ENCODE data around the gene AMFR. TPM values are rescaled to one million over a fixed set of nuclear protein-coding genes. Genes with fewer than 3 reads are reported as not detected.

Gene AMFR
- total and polyA plus RNA-seq, 2 of the 8 experiments (the other 6 are each of a cell fraction or from before 2014, with no cell fraction given): 18.6 to 21.7 TPM

DNA sequence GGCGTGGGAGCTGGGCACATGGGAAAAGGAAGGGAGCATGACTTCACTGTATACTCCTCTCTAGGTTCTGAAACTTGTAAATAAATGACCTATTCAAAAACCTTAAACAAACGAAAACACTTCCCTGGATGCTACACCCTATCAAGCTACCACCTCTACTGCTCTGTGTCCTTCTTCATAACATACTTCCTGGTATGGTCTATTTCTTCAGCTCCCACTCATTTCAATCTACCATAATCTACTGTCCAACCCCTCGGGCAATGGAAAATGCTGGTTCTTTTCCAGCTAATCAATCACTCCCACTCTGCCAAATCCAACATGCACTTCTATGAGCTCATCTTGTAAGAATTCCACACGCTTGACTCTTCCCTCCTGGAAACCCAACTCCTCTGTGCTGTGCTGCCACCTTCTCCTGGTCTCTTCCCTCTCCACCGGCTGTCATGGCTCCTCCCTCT lies 42.4 kb downstream of the AMFR start:
- Histone ChIP-seq H2AK5ac (ENCODE audit: low read depth, low read length) (no peak overlapping the region), H3K4me2 (ENCODE audit: insufficient read depth in 1 of 2, low read depth in 2 of 2, low read length in 2 of 2) (no peak overlapping the region), H3K27ac (ENCODE audit: low read depth, low read length) (no peak overlapping the region), H3K18ac (ENCODE audit: extremely low read depth, low read length) (no peak overlapping the region), H4K8ac (ENCODE audit: extremely low read depth, insufficient read depth, low read length) (no peak overlapping the region), H3K9ac (replicated peaks in 1 of 4; ENCODE audit: extremely low read depth in 1 of 4, low read depth in 3 of 4, low read length in 3 of 4) (no peak overlapping the region), H2BK20ac (ENCODE audit: low read length) (no peak overlapping the region), H3K79me2 (ENCODE audit: control insufficient read depth in 1 of 2, insufficient read depth in 2 of 2, low read length in 2 of 2) (no peaks in the 10 kb centered on the region), H3K27me3 (replicated peaks in 1 of 4; ENCODE audit: control insufficient read depth in 3 of 4, extremely low read depth in 1 of 4, insufficient read depth in 3 of 4, low read length in 3 of 4) (no peaks in the 10 kb centered on the region), H3K4me3 (ENCODE audit: extremely low read depth in 1 of 4, insufficient read depth in 2 of 4, low read depth in 3 of 4, low read length in 4 of 4) (no peak overlapping the region), H3K23me2 (ENCODE audit: low read depth, low read length) (no peaks in the 10 kb centered on the region), H3K4ac (replicated peaks; ENCODE audit: insufficient read length, low read depth, low read length) (no peak overlapping the region), H3K4me1 (replicated peaks in 1 of 4; ENCODE audit: control insufficient read depth in 3 of 4, insufficient read depth in 4 of 4, low read length in 3 of 4) (no peaks in the 10 kb centered on the region), H2BK5ac (ENCODE audit: low read depth, low read length) (no peak overlapping the region), H3K56ac (replicated peaks; ENCODE audit: insufficient read length, low read depth, low read length) (no peak overlapping the region), H3K14ac (ENCODE audit: insufficient read length) (no peak overlapping the region), H3K23ac (ENCODE audit: insufficient read length) (no peak overlapping the region), H4K5ac (ENCODE audit: insufficient read length, low read depth, low read length) (no peak overlapping the region), H2BK12ac (ENCODE audit: low read depth, low read length) (no peak overlapping the region), H3K36me3 (ENCODE audit: control insufficient read depth in 2 of 4, insufficient read depth in 4 of 4, low read length in 3 of 4) (peaks cover 0 to 24% (median 6%) of the 10 kb centered on the region in 4 experiments; a peak in 4 of 8 replicates), H4K20me1 (replicated peaks in 1 of 2; ENCODE audit: control insufficient read depth in 1 of 2, insufficient read depth in 2 of 2, low read length in 2 of 2) (no peaks in the 10 kb centered on the region), H3K9me3 (ENCODE audit: insufficient read depth in 2 of 2, low read depth in 1 of 2, low read length in 1 of 2) (peaks cover 9 to 20% of the 10 kb centered on the region in 2 experiments), H2BK15ac (ENCODE audit: low read length) (no peak overlapping the region), H2BK120ac (replicated peaks; ENCODE audit: low read depth, low read length) (no peak overlapping the region), H3K79me1 (ENCODE audit: low read depth, low read length) (no peaks in the 10 kb centered on the region), H4K91ac (replicated peaks; ENCODE audit: insufficient read length, low read length) (no peak overlapping the region), H2AFZ (ENCODE audit: low read length) (no peak overlapping the region)
- ChIA-PET POLR2A (ENCODE audit: partially characterized antibody) (interaction anchor here (0.6 to 1.4 kb wide), 2 partner anchors 8 to 23 kb away, joined by 4 read pairs; no protein-coding TSS in a partner anchor), CTCF (ENCODE audit: partially characterized antibody) (interaction anchor here (1.8 kb wide), 1 partner anchor 19 kb away, joined by 8 read pairs; no protein-coding TSS in a partner anchor)
- TF ChIP-seq ATF3 (IDR thresholded peaks at IDR 0.05; ENCODE audit: insufficient read depth, low read depth, low read length): no peak
- TF ChIP-seq NANOG (IDR thresholded peaks at IDR 0.05; ENCODE audit: insufficient read depth, low read depth, low read length, poor library complexity, severe bottlenecking): no peak
- TF ChIP-seq SP1 (IDR thresholded peaks at IDR 0.05; ENCODE audit: low read depth, low read length): no peak
- TF ChIP-seq SIN3A (conservative IDR thresholded peaks at IDR 0.05 in 1 of 2, IDR thresholded peaks at IDR 0.05 in 1 of 2; ENCODE audit: low read depth in 1 of 2, low read length in 2 of 2): no peak
- WGBS, 2 experiments (ENCODE audit: extremely low coverage in 1 of 2, insufficient coverage in 1 of 2, insufficient read length in 1 of 2, insufficient replicate concordance in 2 of 2, low coverage in 1 of 2, low lambda C conversion rate in 2 of 2, missing lambda C conversion rate in 1 of 2): 94% methylated on average over 5 of the region's 5 CpGs; no CpG with 5 or more reads in 1 of the 2 experiments
- DNase-seq (ENCODE audit: low read depth in 1 of 2, low spot score in 2 of 2) (no peak), FAIRE-seq (no peak)
